Ascending aorta (tissue), 2 donors: Measurements from ENCODE around the gene NECTIN1. TPM values are rescaled to one million over a fixed set of nuclear protein-coding genes. Genes with fewer than 3 reads are reported as not detected.

ENCODE experiments used
- DNase-seq, 2 donors: peaks; one replicate each; pipeline ENCODE4 v3.0.0-alpha.2; 2019; ENCODE audit warnings: low spot score in 2 of 2
- H3K27ac ChIP-seq, 2 donors: fragments of 200-600 bp; sonication (generic); one replicate each; pipeline ENCODE4 v1.5.1; 2016 to 2017; ENCODE audit warnings: mild to moderate bottlenecking in 1 of 2
- H3K27me3 ChIP-seq: fragments of 200-600 bp; sonication (generic); one replicate; pipeline ENCODE4 v1.5.1; 2017
- H3K36me3 ChIP-seq, 2 donors: fragments of 200-600 bp; sonication (generic); one replicate each; pipeline ENCODE4 v1.5.1; 2016
- H3K4me1 ChIP-seq, 2 donors: fragments of 200-600 bp; sonication (generic); one replicate each; pipeline ENCODE4 v1.5.1; 2016 to 2017; ENCODE audit warnings: mild to moderate bottlenecking in 1 of 2
- H3K4me3 ChIP-seq, 2 donors: fragments of 200-600 bp; sonication (generic); one replicate each; pipeline ENCODE4 v1.5.1; 2016 to 2017; ENCODE audit warnings: mild to moderate bottlenecking in 1 of 2
- H3K9me3 ChIP-seq, 2 donors: fragments of 200-600 bp; sonication (generic); one replicate each; pipeline ENCODE4 v1.5.1; 2016
- CTCF ChIP-seq, 3 experiments: fragments of 200-600 bp in 2 of 3; fragments of 450-650 bp in 1 of 3; sonication (generic) in 2 of 3; IDR thresholded peaks; one replicate each; pipeline ENCODE4 v1.5.1; 2016 to 2019; ENCODE audit warnings: antibody characterized with exemption in 3 of 3, mild to moderate bottlenecking in 1 of 3, moderate library complexity in 1 of 3
- intact Hi-C: fragments of 100-400 bp; cut with DNase I; formaldehyde crosslinking; loops from one replicate; pipeline ENCODE4 v1.15.1; 2023
- total RNA-seq: library from RNA; depleted of rRNA; stranded (reverse); fragments of >200 nt; gene quantifications from one replicate; pipeline ENCODE4 v1.1.0, GENCODE V29; 2016

The NECTIN1 gene
- total RNA-seq, 1 donor from 2014 or later: 1.6 TPM

GRCh38 chr11:119664063-119664572, 64.9 kb downstream of the NECTIN1 start:
- Histone ChIP-seq H3K27me3 (no peaks in the 10 kb centered on the region), H3K4me3 (no peak overlapping the region), H3K4me1 (no peaks in the 10 kb centered on the region), H3K36me3 (no peaks in the 10 kb centered on the region), H3K9me3 (no peaks in the 10 kb centered on the region), H3K27ac (no peak overlapping the region)
- no peak for DNase-seq
- intact Hi-C loops: loop anchor here (10.0 kb wide), 1 partner anchor 641 kb away; no protein-coding TSS in a partner anchor
- TF ChIP-seq CTCF (IDR thresholded peaks at IDR 0.05): no peak

- intact Hi-C loops: loop anchor here (10.0 kb wide), 1 partner anchor 642 kb away; no protein-coding TSS in a partner anchor
- TF ChIP-seq CTCF (IDR thresholded peaks at IDR 0.05): no peak
- no peak for DNase-seq
- H3K27ac ChIP-seq: no peak overlapping the region
- H3K36me3 ChIP-seq: no peaks in the 10 kb centered on the region
- no peaks in the 10 kb centered on the region for H3K4me1 ChIP-seq
- H3K9me3 ChIP-seq: no peaks in the 10 kb centered on the region
- no peak overlapping the region for H3K4me3 ChIP-seq
- H3K27me3 ChIP-seq: no peaks in the 10 kb centered on the region
These were observed 65.7 kb downstream of the NECTIN1 start for GRCh38 chr11:119663279-119663678.

GRCh38 chr11:119661226-119661625, 67.8 kb downstream of the NECTIN1 start:
- intact Hi-C loops: loop anchor here (10.0 kb wide), 1 partner anchor 644 kb away; no protein-coding TSS in a partner anchor
- DNase-seq: no peak
- Histone ChIP-seq H3K9me3 (no peaks in the 10 kb centered on the region), H3K27me3 (no peaks in the 10 kb centered on the region), H3K27ac (no peak overlapping the region), H3K36me3 (no peaks in the 10 kb centered on the region), H3K4me3 (no peak overlapping the region), H3K4me1 (no peaks in the 10 kb centered on the region)
- TF ChIP-seq CTCF (IDR thresholded peaks at IDR 0.05): no peak

GRCh38 chr11:119659971-119660723, 68.9 kb downstream of the NECTIN1 start:
- Histone ChIP-seq H3K4me1 (no peaks in the 10 kb centered on the region), H3K27ac (no peak overlapping the region), H3K9me3 (no peaks in the 10 kb centered on the region), H3K4me3 (no peak overlapping the region), H3K27me3 (no peaks in the 10 kb centered on the region), H3K36me3 (no peaks in the 10 kb centered on the region)
- intact Hi-C loops: loop anchor here (10.0 kb wide), 1 partner anchor 645 kb away; no protein-coding TSS in a partner anchor
- no peak for DNase-seq
- no peak for TF ChIP-seq CTCF (IDR thresholded peaks at IDR 0.05)

GRCh38 chr11:119652907-119653659, 75.9 kb downstream of the NECTIN1 start:
- DNase-seq: no peak
- no peak for TF ChIP-seq CTCF (IDR thresholded peaks at IDR 0.05)
- Histone ChIP-seq H3K27ac (no peak overlapping the region), H3K4me3 (no peak overlapping the region), H3K27me3 (no peaks in the 10 kb centered on the region), H3K36me3 (no peaks in the 10 kb centered on the region), H3K4me1 (no peaks in the 10 kb centered on the region), H3K9me3 (no peaks in the 10 kb centered on the region)
- intact Hi-C loops: no loop called here
